8988T (cell line): ENCODE data around the gene TMTC1.
"Not testable (repeated sequence)": the region's sequence is repeated elsewhere in the genome, so short reads cannot be mapped to it uniquely, and the experiment has no call there.

Source experiments
- DNase-seq: peaks from one replicate; pipeline ENCODE4 v3.0.0; 2011

Gene TMTC1

GRCh38 chr12:29660847-29661246, 122.9 kb downstream of the TMTC1 start:
- DNase-seq = no peak

- DNase-seq = no peak
These were observed 126.8 kb downstream of the TMTC1 start for GRCh38 chr12:29656762-29657538.

GRCh38 chr12:29655861-29656260, 127.9 kb downstream of the TMTC1 start:
- DNase-seq = no peak

GRCh38 chr12:29653286-29653685, 130.5 kb downstream of the TMTC1 start:
- DNase-seq = no peak

- no peak for DNase-seq
These were observed 133.4 kb downstream of the TMTC1 start for GRCh38 chr12:29650371-29650770.

- no peak for DNase-seq
These were observed 134.0 kb downstream of the TMTC1 start for GRCh38 chr12:29649722-29650121.

GRCh38 chr12:29644536-29645162, 139.1 kb downstream of the TMTC1 start:
- no peak for DNase-seq

GRCh38 chr12:29640589-29641345, 143.0 kb downstream of the TMTC1 start:
- DNase-seq = no peak

- DNase-seq = no peak
These were observed 143.7 kb downstream of the TMTC1 start for GRCh38 chr12:29639893-29640495.

GRCh38 chr12:29638528-29638927, 145.2 kb downstream of the TMTC1 start:
- no peak for DNase-seq

GRCh38 chr12:29634057-29634456, 149.7 kb downstream of the TMTC1 start:
- DNase-seq = no peak

GRCh38 chr12:29630164-29630563, 153.6 kb downstream of the TMTC1 start:
- DNase-seq = not testable (repeated sequence)

- no peak for DNase-seq
These were observed 156.5 kb downstream of the TMTC1 start for GRCh38 chr12:29627221-29627620.

- DNase-seq = no peak
These were observed 158.3 kb downstream of the TMTC1 start for GRCh38 chr12:29625359-29625953.

GRCh38 chr12:29622251-29622650, 161.5 kb downstream of the TMTC1 start:
- DNase-seq = no peak

GRCh38 chr12:29620030-29620429, 163.7 kb downstream of the TMTC1 start:
- no peak for DNase-seq

GRCh38 chr12:29617407-29617803, 166.3 kb downstream of the TMTC1 start:
- DNase-seq = no peak

- no peak for DNase-seq
These were observed 166.9 kb downstream of the TMTC1 start for GRCh38 chr12:29616664-29617406.

GRCh38 chr12:29614694-29615325, 168.9 kb downstream of the TMTC1 start:
- no peak for DNase-seq

GRCh38 chr12:29612912-29613311, 170.8 kb downstream of the TMTC1 start:
- DNase-seq = no peak

GRCh38 chr12:29611906-29612305, 171.8 kb downstream of the TMTC1 start:
- DNase-seq = no peak
